Non-pigmented ciliary epithelial cell (primary cell): ENCODE data around the gene EP300.
"Not testable (repeated sequence)": the region's sequence is repeated elsewhere in the genome, so short reads cannot be mapped to it uniquely, and the experiment has no call there.

Experiments
- DNase-seq: peaks from one replicate; pipeline ENCODE4 v3.0.0-alpha.2; 2010; ENCODE audit warnings: low read depth

The EP300 gene

DNA sequence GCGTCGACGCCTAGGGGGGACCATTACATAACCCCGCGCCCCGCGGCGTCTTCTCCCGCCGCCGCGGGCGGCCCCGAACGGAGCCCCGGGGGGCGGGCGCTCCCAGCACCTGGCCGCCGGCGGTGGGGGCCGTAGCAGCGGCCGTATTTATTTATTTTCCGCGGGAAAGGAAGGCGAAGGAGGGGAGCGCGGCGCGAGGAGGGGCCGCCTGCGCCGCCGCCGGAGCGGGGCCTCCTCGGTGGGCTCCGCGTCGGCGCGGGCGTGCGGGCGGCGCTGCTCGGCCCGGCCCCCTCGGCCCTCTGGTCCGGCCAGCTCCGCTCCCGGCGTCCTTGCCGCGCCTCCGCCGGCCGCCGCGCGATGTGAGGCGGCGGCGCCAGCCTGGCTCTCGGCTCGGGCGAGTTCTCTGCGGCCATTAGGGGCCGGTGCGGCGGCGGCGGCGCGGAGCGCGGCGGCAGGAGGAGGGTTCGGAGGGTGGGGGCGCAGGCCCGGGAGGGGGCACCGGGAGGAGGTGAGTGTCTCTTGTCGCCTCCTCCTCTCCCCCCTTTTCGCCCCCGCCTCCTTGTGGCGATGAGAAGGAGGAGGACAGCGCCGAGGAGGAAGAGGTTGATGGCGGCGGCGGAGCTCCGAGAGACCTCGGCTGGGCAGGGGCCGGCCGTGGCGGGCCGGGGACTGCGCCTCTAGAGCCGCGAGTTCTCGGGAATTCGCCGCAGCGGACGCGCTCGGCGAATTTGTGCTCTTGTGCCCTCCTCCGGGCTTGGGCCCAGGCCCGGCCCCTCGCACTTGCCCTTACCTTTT, at the start of gene EP300:
Gene EP300, plus strand, starts transcription at position 570 of the 795 bp plus-strand sequence. CDS start 413 bp downstream, outside the sequence.
- DNase-seq: no peak

DNA sequence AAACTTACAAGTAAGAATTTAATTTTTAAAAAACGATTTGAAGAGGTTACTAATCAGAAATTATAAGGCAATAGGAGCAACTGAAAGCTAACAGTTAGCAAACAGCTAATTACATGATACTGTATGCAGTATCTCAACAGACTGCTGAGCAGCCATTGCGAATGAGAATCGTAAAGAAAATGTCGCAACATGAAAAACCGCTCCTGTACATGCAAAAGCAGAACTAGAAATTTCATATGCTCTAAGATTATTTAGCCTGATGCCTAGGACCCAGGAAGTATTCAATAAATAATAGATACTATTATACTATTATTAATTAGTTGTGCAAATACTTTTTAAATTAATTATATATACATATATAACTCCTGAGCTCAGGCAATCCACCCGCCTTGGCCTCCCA, 48.7 kb upstream of the EP300 start:
- no peak for DNase-seq

DNA sequence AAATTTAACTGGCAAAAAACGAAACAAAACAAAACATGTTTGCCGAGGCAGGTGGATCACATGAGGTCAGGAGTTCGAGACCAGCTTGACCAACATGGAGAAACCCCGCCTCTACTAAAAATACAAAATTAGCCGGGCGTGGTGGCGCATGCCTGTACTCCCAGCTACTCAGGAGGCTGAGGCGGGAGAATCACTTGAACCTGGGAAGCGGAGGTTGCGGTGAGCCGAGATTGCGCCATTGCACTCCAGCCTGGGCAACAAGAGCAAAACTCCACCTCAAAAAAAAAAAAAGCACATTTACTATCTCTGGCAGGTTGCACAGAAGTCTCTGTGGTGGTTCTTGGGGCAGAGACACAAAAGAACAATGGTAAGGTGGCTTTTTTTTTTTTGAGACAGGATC, 46.8 kb upstream of the EP300 start:
- not testable (repeated sequence) for DNase-seq

DNA sequence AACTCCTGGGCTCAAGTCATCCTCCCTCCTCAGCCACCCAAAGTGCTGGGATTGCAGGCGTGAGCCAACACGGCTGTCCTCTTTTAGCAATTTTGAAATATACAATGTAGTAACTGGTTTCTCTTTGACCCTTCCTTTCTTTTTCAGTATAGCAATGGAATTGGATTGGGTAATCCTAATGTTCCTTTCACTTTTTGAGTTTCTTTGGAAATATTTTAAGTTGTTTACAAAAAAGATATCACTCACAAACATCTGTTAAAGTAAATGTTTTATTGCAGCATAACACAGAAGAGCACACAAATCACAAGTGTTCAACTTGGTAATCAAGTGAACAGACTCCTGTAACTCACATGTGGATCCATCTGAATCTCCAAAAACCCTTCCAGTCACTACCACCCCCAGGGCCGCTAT, 44.6 kb upstream of the EP300 start:
- DNase-seq: no peak

DNA sequence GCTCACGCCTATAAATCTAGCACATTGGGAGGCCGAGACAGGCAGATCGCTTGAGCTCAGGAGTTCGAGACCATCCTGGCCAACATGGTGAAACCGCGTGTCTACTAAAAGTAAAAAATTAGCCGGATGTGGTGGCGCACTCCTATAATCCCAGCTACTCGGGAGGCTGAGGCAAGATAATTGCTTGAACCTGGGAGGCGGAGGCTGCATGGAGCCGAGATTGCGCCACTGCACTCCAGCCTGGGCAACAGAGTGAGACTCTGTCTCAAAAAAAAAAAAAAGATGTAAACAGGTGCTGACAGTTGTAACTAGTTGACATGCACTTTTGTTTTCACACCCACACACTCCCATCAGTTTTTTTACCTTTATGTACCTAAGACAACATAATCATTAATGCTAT, 44.0 kb upstream of the EP300 start:
- not testable (repeated sequence) for DNase-seq

DNA sequence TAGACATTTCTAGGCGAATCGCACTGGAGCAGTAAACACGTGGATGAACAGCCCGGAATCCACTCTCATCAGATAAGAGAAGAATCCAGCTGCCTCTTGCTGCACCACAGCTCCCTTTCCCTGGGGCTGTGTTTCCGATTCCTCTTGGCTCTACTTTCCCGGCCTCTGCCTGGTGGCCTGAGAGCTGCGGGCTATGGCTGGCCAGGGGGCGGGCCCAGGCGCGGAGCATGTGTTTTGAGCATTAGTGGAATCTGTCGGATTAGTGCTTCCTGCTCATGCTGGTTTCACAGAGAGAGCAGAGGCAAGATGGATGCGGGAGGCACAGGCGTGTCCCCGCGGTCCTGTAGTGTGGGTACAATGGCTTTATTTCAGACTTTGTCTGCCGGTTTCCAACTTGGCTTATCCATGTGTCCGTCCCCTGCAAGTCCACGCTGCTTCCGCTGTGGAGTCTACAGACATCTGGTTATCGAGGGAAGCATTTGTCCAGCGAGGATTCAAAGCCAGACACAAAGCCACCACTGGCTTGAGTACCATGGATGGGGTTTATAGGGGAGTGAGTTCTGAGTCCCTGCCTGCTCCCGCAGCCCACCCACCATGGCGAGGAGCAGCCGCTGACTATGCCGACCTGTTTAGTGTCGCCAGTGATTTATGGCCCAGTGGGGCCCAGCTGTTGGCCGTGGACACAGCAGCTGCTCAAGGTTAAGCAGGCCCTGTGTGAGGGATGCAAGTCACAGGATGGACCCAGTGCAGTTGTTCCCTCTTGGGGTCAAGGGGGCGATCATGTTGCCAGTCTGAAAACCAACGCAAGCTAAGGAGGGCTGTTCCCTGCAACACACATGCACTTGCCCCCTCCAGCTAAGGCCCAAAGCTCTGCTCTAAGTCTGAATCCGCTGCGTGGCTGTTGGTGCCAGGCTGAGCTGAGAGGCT, 43.3 kb upstream of the EP300 start:
- DNase-seq: peak; percentile 51

DNA sequence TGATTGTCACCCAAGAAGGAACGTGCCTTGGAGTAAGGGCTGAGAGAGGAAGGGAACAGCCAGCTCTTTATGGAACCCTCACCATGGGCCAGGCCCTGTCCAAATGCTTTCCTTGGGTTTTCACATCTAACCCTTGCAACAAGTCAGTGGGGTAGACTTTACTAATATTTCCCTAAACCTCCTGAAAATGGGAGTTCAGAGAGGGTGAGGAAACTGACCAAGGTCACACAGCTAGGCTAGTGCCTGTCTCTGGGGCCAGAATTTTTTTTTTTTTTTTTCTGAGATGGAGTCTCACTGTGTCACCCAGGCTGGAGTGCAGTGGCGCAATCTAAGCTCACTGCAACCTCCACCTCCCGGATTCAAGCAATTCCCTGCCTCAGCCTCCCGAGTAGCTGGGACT, 42.6 kb upstream of the EP300 start:
- DNase-seq: not testable (repeated sequence)

DNA sequence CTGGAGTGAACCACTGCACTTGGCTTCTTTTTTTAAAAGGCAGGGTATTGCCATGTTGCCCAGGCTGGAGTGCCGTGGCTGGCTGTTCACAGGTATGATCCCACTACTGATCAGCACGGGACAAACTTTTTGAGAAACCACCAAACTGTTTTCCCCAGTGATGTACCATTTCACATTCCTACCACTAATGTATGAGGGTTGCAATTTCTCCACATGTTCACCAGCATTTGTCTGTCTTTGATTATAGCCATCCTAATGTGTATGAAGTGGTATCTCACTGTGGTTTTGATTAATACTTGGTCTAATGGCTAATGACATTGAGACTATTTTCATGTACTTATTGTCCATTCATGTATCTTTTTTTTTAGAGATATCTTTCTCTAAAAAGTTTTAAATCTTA, 41.5 kb upstream of the EP300 start:
- no peak for DNase-seq

DNA sequence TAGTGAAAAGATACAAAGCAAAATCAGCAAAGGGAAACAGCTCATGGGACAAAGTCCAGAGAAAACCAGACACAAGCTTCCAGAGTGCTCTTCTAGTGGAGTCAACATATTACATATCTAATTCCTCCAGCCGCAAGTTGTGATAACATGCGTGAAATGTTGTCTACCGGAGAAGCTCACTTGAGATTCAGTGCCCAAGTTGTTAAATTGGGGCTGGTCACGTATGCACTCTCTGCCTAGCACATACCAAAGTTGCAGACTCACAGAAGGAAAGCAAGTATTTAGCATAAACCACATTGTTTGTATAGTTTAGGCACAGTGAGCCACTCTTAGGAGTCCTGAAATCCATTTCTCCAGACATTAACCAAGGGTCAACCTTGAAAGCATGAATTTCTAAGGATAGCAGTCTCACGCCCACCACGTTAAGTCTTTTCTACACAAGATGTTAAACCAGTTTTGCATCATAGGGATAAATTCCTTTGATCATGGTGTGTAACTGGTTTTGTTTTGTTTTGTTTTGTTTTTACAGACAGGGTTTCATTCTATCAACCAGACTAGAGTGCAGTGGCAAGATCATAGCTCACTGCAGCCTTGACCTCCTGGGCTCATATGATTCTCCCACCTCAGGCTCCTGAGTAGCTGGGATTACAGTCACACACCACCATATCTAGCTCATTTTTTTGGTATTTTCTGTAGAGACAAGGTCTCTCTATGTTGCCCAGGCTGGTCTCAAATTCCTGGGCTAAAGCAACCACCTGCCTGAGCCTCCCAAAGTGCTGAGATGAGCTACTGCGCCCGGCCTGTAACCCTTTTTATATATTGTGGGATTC, 39.5 kb upstream of the EP300 start:
- DNase-seq: peak; percentile 34

DNA sequence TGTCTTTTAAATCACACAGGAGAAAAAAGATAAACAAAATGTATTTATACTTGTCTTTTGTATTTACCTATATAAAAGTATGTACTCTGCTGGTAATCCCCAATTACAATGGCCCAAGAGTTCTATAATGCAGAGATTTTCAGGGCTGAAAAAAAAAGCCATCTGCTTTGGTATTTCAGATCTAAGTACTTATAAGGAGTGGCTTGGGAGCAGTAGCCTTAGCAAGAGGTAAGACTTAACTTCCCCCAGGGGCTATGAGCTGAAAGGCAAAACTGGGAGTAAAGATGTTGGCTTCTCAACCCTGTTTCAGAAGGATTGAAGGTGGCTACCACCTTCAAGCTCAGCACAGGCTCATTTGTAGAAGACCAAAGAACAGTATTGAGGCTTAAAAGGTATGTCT, 35.3 kb upstream of the EP300 start:
- no peak for DNase-seq

DNA sequence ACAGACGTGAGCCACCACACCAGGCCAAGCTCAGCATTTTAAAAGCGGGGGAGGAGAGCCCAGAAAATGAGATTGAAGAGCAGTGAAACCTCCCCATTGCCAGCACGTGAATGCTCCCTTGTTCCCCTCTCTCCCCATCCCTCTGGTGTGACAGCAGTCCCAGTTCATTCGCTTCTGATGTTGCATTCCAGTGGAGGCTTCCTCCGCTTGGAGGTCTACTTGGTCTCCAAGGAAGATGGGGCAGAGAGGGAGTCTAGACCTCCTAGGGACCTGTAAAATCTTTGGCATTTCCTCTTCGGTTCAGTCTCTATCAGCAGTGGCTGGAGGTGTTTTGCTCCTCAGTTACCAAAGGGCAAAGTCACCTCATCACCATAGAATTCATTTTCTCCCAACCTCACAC, 30.2 kb upstream of the EP300 start:
- no peak for DNase-seq

DNA sequence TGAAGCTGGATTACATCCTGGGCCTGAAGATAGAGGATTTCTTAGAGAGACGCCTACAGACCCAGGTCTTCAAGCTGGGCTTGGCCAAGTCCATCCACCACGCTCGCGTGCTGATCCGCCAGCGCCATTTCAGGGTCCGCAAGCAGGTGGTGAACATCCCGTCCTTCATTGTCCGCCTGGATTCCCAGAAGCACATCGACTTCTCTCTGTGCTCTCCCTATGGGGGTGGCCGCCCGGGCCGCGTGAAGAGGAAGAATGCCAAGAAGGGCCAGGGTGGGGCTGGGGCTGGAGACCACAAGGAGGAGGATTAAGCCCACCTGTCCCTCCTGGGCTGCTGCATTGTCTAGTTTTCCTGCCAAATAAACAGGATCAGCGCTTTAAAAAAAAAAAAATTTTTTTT, 28.1 kb upstream of the EP300 start:
- DNase-seq: not testable (repeated sequence)

DNA sequence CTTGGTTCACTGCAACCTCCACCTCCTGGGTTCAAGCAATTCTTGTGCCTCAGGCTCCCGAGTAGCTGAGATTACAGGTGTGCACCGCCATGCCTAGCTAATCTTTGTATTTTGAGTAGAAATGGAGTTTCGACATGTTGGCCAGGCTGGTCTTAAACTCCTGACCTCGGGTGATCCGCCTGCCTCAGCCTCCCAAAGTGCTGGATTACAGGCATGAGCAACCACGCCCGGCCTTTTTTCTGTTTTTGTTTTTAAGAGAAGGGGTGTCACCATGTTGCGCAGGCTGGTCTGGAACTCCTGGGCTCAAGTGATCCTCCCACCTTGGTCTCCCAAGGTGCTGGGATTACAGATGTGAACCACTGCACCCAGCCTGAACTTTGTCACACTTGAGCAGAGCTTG, 26.1 kb upstream of the EP300 start:
- DNase-seq: not testable (repeated sequence)

DNA sequence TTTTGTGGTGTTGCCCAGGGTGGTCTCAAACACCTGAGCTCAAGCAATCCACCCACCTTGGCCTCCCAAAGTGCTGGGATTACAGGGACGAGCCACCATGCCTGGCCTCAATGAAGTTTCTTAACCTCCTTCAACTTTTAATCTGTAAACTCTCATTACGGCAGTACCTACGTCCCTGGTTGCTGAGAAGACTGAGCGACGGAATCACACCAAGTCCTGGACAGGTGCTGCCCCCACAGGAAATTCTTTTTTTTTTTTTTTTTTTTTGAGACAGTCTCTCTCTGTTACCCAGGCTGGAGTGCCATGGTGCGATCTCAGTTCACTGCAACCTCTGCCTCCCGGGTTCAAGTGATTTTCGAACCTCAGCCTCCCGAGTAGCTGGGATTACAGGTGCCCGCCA, 24.4 kb upstream of the EP300 start:
- not testable (repeated sequence) for DNase-seq

DNA sequence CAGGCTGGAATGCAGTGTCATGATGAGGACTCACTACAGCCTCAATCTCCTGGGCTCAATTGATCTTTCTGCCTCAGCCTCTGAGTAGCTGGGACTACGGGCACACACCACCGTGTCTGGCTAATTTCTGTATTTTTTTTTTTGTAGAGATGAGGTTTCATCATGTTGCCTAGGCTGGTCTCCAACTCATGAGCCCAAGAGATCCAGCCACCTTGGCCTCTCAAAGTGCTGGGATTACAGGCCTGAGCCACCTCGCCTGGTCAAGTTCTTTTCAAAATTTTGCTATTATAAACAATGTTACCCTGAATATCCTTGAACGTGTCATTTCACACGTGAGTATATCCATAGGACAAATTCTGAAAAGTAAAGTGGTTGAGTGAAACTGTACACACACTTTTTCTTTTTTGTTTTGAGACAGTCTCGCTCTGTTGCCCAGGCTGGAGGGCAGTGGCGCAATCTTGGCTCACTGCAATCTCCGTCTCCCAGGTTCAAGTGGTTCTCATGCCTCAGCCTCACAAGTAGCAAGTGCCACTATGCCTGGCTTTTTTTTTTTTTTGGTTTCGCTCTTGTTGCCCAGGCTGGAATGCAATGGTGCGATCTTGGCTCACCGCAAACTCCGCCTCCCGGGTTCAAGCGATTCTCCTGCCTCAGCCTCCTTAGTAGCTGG, 21.6 kb upstream of the EP300 start:
- DNase-seq: no peak

DNA sequence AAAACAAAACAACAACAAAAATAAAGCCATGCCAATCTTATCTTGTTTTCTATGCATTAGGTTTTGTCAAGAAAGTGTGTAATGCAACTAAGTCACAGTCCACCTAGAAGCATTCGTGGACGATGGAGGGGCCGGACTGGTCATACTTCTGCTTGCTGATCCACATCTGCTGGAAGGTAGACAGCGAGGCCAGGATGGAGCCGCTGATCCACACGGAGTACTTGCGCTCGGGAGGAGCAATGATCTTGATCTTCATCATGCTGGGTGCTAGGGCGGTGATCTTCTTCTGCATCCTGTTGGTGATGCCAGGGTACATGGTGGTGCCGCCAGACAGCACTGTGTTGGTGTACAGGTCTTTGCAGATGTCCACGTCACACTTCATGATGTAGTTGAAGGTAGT, 18.3 kb upstream of the EP300 start:
- DNase-seq: no peak

DNA sequence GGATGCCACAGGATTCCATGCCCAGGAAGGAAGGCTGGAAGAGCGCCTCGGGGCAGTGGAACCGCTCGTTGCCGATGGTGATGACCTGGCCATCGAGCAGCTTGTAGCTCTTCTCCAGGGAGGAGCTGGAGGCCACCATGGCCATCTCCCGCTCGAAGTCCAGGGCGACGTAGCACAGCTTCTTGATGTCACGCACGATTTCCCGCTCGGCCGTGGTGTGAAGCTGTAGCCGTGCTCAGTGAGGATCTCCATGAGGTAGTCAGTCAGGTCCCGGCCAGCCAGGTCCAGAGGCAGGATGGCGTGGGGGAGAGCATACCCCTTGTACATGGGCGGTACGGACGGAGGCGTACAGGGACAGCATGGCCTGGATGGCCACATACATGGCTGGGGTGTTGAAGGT, 17.9 kb upstream of the EP300 start:
- no peak for DNase-seq

DNA sequence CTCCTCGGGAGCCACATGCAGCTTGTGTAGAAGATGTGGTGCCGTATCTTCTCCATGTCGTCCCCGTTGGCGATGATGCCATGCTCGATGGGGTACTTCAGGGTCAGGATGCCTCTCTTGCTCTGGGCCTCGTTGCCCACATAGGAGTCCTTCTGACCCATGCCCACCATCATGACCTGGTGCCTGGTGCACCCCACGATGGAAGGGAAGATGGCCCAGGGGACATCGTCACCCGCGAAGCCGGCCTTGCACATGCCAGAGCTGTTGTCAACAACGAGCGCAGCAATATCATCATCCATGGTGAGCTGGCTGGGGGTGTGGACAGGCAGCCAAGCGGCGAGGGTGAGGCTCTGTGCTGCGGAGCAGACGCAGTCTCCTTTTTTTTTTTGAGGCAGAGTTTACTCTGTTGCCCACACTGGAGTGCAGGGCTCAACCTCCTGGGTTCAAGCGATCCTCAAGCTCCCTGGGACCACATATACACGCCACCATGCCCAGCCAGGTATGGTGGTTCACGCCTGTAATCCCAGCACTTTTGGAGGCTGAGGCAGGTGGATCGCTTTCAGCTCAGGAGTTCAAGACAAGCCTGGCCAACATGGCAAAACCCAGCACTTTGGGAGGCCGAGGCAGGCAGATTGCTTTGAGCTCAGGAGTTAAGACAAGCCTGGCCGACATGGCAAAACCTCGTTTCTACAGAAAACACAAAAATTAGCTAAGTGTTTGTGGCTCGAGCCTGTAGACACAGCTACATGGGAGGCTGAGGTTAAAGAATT, 17.3 kb upstream of the EP300 start:
- DNase-seq: no peak

DNA sequence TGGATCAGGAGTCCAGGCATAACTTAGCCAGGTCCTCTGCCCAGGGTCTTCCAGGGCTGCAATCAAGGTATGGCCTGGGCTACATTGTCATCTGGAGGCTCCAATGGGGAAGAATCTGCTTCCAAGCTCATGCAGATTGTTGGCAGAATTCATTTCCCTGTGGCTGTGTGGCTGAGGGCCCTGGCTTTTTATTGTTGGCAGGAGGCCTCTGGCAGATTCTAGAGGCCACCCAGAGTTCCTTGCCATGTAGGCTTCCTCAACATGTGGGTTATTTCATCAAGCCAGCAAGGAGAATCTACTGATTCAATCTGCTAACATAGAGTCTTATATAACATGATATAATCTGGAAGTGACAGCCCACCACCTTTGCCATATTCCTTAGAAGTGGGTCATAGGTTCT, 16.4 kb upstream of the EP300 start:
- DNase-seq: no peak

DNA sequence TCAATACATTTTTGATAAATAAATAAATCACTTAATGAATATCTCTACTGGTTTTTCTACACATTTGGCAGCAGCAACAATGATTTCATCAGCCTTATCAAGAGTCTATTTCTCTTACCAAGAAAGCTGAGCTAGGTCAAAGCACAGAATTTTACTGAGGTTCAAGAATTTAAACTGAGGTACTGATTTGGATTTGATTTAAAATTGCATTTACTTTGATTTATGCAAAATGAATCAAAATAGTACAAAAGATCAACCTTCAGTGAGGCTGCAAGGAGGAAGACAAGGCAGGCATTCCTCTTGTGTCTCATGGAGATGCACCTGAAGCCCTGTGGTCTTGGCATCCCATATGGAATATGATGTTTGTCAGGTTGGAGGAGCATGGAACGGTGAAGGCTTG, 15.5 kb upstream of the EP300 start:
- no peak for DNase-seq

DNA sequence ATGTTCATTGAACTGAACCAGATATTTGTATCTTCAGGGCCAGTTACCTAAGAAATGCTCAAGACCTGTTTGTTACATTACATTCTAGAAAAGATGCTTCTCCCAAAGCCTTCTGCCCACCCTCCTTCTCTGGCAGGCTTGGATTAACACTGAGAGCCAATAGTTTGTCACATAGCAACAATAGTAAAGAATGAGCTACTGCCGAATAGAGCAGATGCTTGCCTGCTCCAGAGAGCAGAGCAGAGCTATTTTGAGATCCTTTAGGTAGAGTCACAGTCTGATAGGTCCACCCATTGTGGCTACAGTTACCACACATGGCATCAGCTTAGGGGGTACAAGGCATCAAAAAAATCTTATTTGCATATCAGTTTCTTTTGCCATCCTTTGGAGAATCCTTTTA, 13.5 kb upstream of the EP300 start:
- no peak for DNase-seq
